Lower lobe of right lung (tissue), 2 donors: ENCODE data around the gene PTCD2. TPM values are rescaled to one million over a fixed set of nuclear protein-coding genes. Genes with fewer than 3 reads are reported as not detected.

Experiments
- ATAC-seq, 2 donors: fragments of 200-7000 bp; cut with Tn5 transposase; one replicate each; pipeline ENCODE4 v1.9.1; 2020 to 2022; ENCODE audit warnings: mild to moderate bottlenecking in 2 of 2, moderate library complexity in 2 of 2
- DNase-seq: peaks from one replicate; pipeline ENCODE4 v3.0.0-alpha.2; 2020
- H3K27ac ChIP-seq: fragments of 200-600 bp; one replicate; pipeline ENCODE4 v1.8.0; 2022
- H3K27me3 ChIP-seq: fragments of 200-600 bp; one replicate; pipeline ENCODE4 v1.8.0; 2022; ENCODE audit warnings: low read depth
- H3K36me3 ChIP-seq: fragments of 200-600 bp; one replicate; pipeline ENCODE4 v1.8.0; 2022; ENCODE audit warnings: mild to moderate bottlenecking
- H3K4me1 ChIP-seq: fragments of 200-600 bp; one replicate; pipeline ENCODE4 v1.8.0; 2022
- H3K4me3 ChIP-seq: fragments of 200-600 bp; one replicate; pipeline ENCODE4 v1.8.0; 2022; ENCODE audit warnings: mild to moderate bottlenecking
- H3K9me3 ChIP-seq: fragments of 200-600 bp; one replicate; pipeline ENCODE4 v1.8.0; 2022
- CTCF ChIP-seq: fragments of 200-600 bp; IDR thresholded peaks from one replicate; pipeline ENCODE4 v1.8.0; 2022; ENCODE audit warnings: antibody characterized with exemption, mild to moderate bottlenecking
- intact Hi-C: fragments of 100-400 bp; cut with DNase I; formaldehyde crosslinking; loops from one replicate; pipeline ENCODE4 v1.11.0; 2022
- total RNA-seq: library from RNA; stranded (reverse); fragmentation: NEBNext Ultra II Directional; extraction: Animal tissue kit (Norgen Biotek cat#: 25700); gene quantifications from one replicate; pipeline ENCODE4 v1.2.1, GENCODE V29; 2021
- donor health status: DM: no; HTN: yes; CAD: no; lungs with severe emphysema.

Gene PTCD2
- total RNA-seq, 1 donor from 2014 or later, result 5.9 TPM

- H3K27ac ChIP-seq, result no peak overlapping the region
- intact Hi-C loops, result no loop called here
These were observed 21.5 kb upstream of the PTCD2 start for GRCh38 chr5:72298711-72299110.

GRCh38 chr5:72300590-72301339 is 19.4 kb upstream of the PTCD2 start:
- Histone ChIP-seq H3K27ac (no peak overlapping the region), H3K36me3 (peaks cover 9% of the 10 kb centered on the region), H3K9me3 (no peaks in the 10 kb centered on the region), H3K4me1 (peaks cover 12% of the 10 kb centered on the region), H3K4me3 (no peak overlapping the region), H3K27me3 (no peaks in the 10 kb centered on the region)
- DNase-seq, result no peak
- TF ChIP-seq CTCF, result no peak
- no peak for ATAC-seq
- intact Hi-C loops, result no loop called here

More at GRCh38 chr5:72298711-72299110, 21.5 kb upstream of the PTCD2 start:
- Histone ChIP-seq H3K9me3 (no peaks in the 10 kb centered on the region), H3K27me3 (no peaks in the 10 kb centered on the region), H3K36me3 (peaks cover 17% of the 10 kb centered on the region), H3K4me3 (no peak overlapping the region), H3K4me1 (no peaks in the 10 kb centered on the region)
- DNase-seq (no peak), ATAC-seq (no peak)
- no peak for TF ChIP-seq CTCF

- no peak overlapping the region for H3K27ac ChIP-seq
- H3K4me1 ChIP-seq, result peaks cover 18% of the 10 kb centered on the region
- no peaks in the 10 kb centered on the region for H3K27me3 ChIP-seq
- intact Hi-C loops, result no loop called here
- no peak for ATAC-seq
- peaks cover 9% of the 10 kb centered on the region for H3K36me3 ChIP-seq
- TF ChIP-seq CTCF, result no peak
- no peak overlapping the region for H3K4me3 ChIP-seq
- H3K9me3 ChIP-seq, result no peaks in the 10 kb centered on the region
- DNase-seq, result no peak
These were observed 18.6 kb upstream of the PTCD2 start for GRCh38 chr5:72301557-72301956.

GRCh38 chr5:72302171-72302570 is 18.0 kb upstream of the PTCD2 start:
- no peak overlapping the region for H3K4me3 ChIP-seq
- H3K27me3 ChIP-seq, result no peaks in the 10 kb centered on the region
- TF ChIP-seq CTCF, result no peak
- ATAC-seq (no peak), DNase-seq (no peak)
- H3K9me3 ChIP-seq, result no peaks in the 10 kb centered on the region
- H3K36me3 ChIP-seq, result peaks cover 5% of the 10 kb centered on the region
- peaks cover 22% of the 10 kb centered on the region for H3K4me1 ChIP-seq
- intact Hi-C loops, result no loop called here
- no peak overlapping the region for H3K27ac ChIP-seq

GRCh38 chr5:72305194-72306142 is 14.7 kb upstream of the PTCD2 start:
- Histone ChIP-seq H3K4me3 (no peak overlapping the region), H3K4me1 (peaks cover 32% of the 10 kb centered on the region), H3K27me3 (no peaks in the 10 kb centered on the region), H3K27ac (peak overlapping the region; percentile 25), H3K36me3 (peaks cover 17% of the 10 kb centered on the region), H3K9me3 (no peaks in the 10 kb centered on the region)
- DNase-seq (no peak), ATAC-seq (no peak)
- TF ChIP-seq CTCF, result no peak
- intact Hi-C loops, result no loop called here
